Parathyroid adenoma (tissue), 2 donors: ENCODE data around the gene DOCK8.

Experiments
- H2AFZ ChIP-seq: fragments of 300-600 bp; sonication (generic); one replicate; pipeline ENCODE4 v1.7.0; 2017; ENCODE audit warnings: antibody characterized with exemption, mild to moderate bottlenecking
- H3K27ac ChIP-seq: fragments of 300-600 bp; sonication (generic); one replicate; pipeline ENCODE4 v1.7.0; 2017
- H3K27me3 ChIP-seq: fragments of 300-600 bp; sonication (generic); one replicate; pipeline ENCODE4 v1.7.0; 2017; ENCODE audit warnings: low read length; ENCODE audit not compliant: control insufficient read depth, insufficient read depth
- H3K36me3 ChIP-seq: fragments of 300-600 bp; sonication (generic); one replicate; pipeline ENCODE4 v1.7.0; 2017; ENCODE audit warnings: low read length; ENCODE audit not compliant: control insufficient read depth, insufficient read depth
- H3K4me1 ChIP-seq: fragments of 300-600 bp; sonication (generic); one replicate; pipeline ENCODE4 v1.7.0; 2017; ENCODE audit warnings: control low read depth
- H3K4me2 ChIP-seq: fragments of 300-600 bp; sonication (generic); one replicate; pipeline ENCODE4 v1.7.0; 2017; ENCODE audit warnings: low read length
- H3K4me3 ChIP-seq: fragments of 300-600 bp; sonication (generic); one replicate; pipeline ENCODE4 v1.7.0; 2017; ENCODE audit warnings: low read depth, low read length
- H3K79me2 ChIP-seq: fragments of 300-600 bp; sonication (generic); one replicate; pipeline ENCODE4 v1.7.0; 2017; ENCODE audit warnings: control low read depth
- H3K9ac ChIP-seq: fragments of 300-600 bp; sonication (generic); one replicate; pipeline ENCODE4 v1.7.0; 2017; ENCODE audit warnings: mild to moderate bottlenecking
- H3K9me3 ChIP-seq: fragments of 300-600 bp; sonication (generic); one replicate; pipeline ENCODE4 v1.7.0; 2017; ENCODE audit warnings: low read length; ENCODE audit not compliant: control insufficient read depth
- TF ChIP-seq, protein P1 (sequence below): fragments of 300-600 bp; sonication (generic); IDR thresholded peaks from one replicate; pipeline ENCODE4 v1.7.0; 2017; ENCODE audit warnings: antibody characterized with exemption, mild to moderate bottlenecking
- donor health status: primary hyperparathyroidism.

The DOCK8 gene

DNA sequence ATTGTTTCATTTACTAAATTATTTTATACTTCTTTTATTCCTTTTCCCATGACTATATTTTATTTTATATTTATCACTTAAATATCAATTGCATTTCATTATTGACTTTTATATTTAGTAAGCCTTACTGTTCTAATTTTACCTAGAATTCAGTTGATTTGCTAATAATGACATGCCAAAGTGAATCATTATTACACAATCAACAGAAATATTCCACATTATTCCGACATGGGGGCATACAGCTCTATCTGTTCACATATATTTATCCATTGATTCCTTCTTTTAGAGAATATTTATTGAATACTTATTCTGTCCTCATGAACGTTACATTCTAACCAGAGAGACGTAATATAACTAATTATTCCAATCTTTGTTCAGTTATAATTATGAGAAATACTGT, 221.8 kb downstream of the DOCK8 start:
- no peaks in the 10 kb centered on the region for H3K27me3 ChIP-seq
- no peaks in the 10 kb centered on the region for H3K79me2 ChIP-seq
- no peaks in the 10 kb centered on the region for H3K4me1 ChIP-seq
- no peaks in the 10 kb centered on the region for H3K36me3 ChIP-seq
- no peaks in the 10 kb centered on the region for H3K9me3 ChIP-seq
- no peak overlapping the region for H3K9ac ChIP-seq
- no peak overlapping the region for H3K27ac ChIP-seq
- no peak overlapping the region for H3K4me2 ChIP-seq
- H2AFZ ChIP-seq, result no peak overlapping the region
- TF ChIP-seq, protein P1, sequence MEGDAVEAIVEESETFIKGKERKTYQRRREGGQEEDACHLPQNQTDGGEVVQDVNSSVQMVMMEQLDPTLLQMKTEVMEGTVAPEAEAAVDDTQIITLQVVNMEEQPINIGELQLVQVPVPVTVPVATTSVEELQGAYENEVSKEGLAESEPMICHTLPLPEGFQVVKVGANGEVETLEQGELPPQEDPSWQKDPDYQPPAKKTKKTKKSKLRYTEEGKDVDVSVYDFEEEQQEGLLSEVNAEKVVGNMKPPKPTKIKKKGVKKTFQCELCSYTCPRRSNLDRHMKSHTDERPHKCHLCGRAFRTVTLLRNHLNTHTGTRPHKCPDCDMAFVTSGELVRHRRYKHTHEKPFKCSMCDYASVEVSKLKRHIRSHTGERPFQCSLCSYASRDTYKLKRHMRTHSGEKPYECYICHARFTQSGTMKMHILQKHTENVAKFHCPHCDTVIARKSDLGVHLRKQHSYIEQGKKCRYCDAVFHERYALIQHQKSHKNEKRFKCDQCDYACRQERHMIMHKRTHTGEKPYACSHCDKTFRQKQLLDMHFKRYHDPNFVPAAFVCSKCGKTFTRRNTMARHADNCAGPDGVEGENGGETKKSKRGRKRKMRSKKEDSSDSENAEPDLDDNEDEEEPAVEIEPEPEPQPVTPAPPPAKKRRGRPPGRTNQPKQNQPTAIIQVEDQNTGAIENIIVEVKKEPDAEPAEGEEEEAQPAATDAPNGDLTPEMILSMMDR, result no peak
- no peak overlapping the region for H3K4me3 ChIP-seq

DNA sequence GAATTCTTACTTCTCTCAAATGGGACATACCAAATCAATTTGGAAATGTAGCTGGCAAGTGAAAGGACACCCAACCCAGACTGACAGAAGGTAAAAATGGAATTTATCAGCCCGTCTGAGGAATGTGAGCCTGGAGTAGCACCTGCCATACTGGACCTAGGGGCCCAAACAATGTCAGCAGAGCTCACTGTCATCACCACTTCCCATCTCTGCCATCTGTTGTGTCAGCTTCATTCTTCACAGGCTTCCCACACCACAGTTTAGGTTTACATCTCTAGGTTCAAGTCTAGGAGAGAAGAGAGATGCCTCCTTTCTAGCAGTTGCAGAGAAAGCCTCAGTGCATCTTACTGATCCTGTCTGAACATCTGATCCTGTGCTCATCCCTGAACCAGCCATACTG, 222.4 kb downstream of the DOCK8 start:
- H3K27me3 ChIP-seq, result no peaks in the 10 kb centered on the region
- no peaks in the 10 kb centered on the region for H3K9me3 ChIP-seq
- no peak overlapping the region for H3K27ac ChIP-seq
- no peaks in the 10 kb centered on the region for H3K36me3 ChIP-seq
- TF ChIP-seq, protein P1, result no peak
- no peak overlapping the region for H2AFZ ChIP-seq
- no peaks in the 10 kb centered on the region for H3K4me1 ChIP-seq
- H3K4me3 ChIP-seq, result no peak overlapping the region
- no peak overlapping the region for H3K4me2 ChIP-seq
- H3K79me2 ChIP-seq, result no peaks in the 10 kb centered on the region
- no peak overlapping the region for H3K9ac ChIP-seq

DNA sequence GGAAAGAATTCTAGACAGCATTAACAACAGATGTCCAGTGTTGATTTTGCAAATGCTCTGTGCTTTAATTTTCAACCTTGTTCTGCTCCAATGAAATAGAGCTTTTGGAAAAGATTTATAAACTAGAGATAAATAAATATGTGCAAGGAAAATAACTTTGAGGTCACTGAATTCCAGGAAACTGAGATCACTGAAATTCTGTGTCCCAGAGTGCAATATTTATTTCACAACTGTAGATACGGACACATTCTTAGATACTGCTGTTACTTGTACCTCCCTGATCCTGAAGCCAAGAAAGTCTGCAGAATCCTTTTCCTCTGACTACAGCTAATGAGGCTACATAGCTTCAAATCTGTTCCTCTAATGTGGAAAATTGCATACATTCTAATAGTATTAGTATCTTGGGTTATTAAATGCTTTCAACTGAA, 222.9 kb downstream of the DOCK8 start:
- TF ChIP-seq, protein P1, result no peak
- H3K27ac ChIP-seq, result no peak overlapping the region

DNA sequence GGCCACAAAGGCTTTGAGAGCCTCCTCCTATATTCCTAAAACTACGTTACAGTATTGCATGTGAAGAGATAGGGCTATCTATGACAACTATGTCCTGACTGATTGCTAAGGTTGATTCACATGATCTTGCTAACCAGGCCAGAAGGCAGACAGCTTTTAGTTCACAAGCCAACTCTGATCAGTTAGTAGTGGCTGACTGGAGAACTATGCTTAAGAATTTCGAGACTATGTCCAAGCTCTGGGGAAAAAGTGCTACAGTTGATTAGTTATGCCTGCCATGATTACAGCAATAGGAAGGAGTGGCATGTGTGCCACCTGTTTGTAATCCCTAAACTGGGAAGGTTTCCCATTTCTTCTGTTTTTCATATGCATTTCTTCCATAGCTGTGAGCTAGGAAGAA, 223.4 kb downstream of the DOCK8 start:
- no peak overlapping the region for H3K4me2 ChIP-seq
- no peak overlapping the region for H3K9ac ChIP-seq

More for the DNA sequence above, 222.9 kb downstream of the DOCK8 start:
- no peak overlapping the region for H2AFZ ChIP-seq
- H3K9me3 ChIP-seq, result no peaks in the 10 kb centered on the region
- H3K27me3 ChIP-seq, result no peaks in the 10 kb centered on the region
- H3K4me3 ChIP-seq, result no peak overlapping the region
- no peak overlapping the region for H3K4me2 ChIP-seq
- H3K36me3 ChIP-seq, result no peaks in the 10 kb centered on the region
- H3K4me1 ChIP-seq, result no peaks in the 10 kb centered on the region
- H3K9ac ChIP-seq, result no peak overlapping the region
- H3K79me2 ChIP-seq, result no peaks in the 10 kb centered on the region

More for the DNA sequence above, 223.4 kb downstream of the DOCK8 start:
- Histone ChIP-seq H3K36me3 (no peaks in the 10 kb centered on the region), H3K79me2 (no peaks in the 10 kb centered on the region), H3K4me1 (no peaks in the 10 kb centered on the region), H2AFZ (no peak overlapping the region), H3K27ac (no peak overlapping the region), H3K9me3 (no peaks in the 10 kb centered on the region), H3K27me3 (no peaks in the 10 kb centered on the region), H3K4me3 (no peak overlapping the region)
- TF ChIP-seq, protein P1, result no peak
